ENCODE results near the gene TLL2. TPM values are rescaled to one million over a fixed set of nuclear protein-coding genes. Genes with fewer than 3 reads are reported as not detected.

TLL2 gene
- total RNA-seq, 1 experiment from 2014 or later = 0.11 TPM

GRCh38 chr10:96496281-96496925, 17.3 kb downstream of the TLL2 start:
- no peak for DNase-seq (ENCODE audit: low spot score)
- Histone ChIP-seq H3K4me1 (ENCODE audit: insufficient read depth, low read length, poor library complexity, severe bottlenecking) (no peaks in the 10 kb centered on the region), H3K27ac (ENCODE audit: low read depth, low read length, poor library complexity, severe bottlenecking) (no peak overlapping the region), H3K9me3 (ENCODE audit: low read depth, low read length, poor library complexity, severe bottlenecking) (no peaks in the 10 kb centered on the region), H3K36me3 (ENCODE audit: insufficient read depth, low read length, poor library complexity, severe bottlenecking) (no peaks in the 10 kb centered on the region), H3K27me3 (replicated peaks; ENCODE audit: insufficient read depth, low read depth, low read length, poor library complexity) (no peaks in the 10 kb centered on the region), H3K4me3 (ENCODE audit: low read depth, low read length, poor library complexity, severe bottlenecking) (no peak overlapping the region)
- POLR2A ChIA-PET (ENCODE audit: low non-redundant PET) = no interaction called here
- TF ChIP-seq EZH2 (IDR thresholded peaks at IDR 0.05; ENCODE audit: borderline replicate concordance, low read depth, low read length, poor library complexity, severe bottlenecking) (no peak), CTCF (conservative IDR thresholded peaks at IDR 0.05; ENCODE audit: low read depth, low read length) (no peak)
- intact Hi-C loops (cut with micrococcal nuclease; ENCODE audit: unreplicated experiment) = no loop called here
- no TSS peak for BruUV-seq (replicated peaks)
- CTCF ChIA-PET = no interaction called here

GRCh38 chr10:96495544-96495943, 18.2 kb downstream of the TLL2 start:
- Histone ChIP-seq H3K9me3 (ENCODE audit: low read depth, low read length, poor library complexity, severe bottlenecking) (no peaks in the 10 kb centered on the region), H3K27ac (ENCODE audit: low read depth, low read length, poor library complexity, severe bottlenecking) (no peak overlapping the region), H3K4me1 (ENCODE audit: insufficient read depth, low read length, poor library complexity, severe bottlenecking) (no peaks in the 10 kb centered on the region), H3K27me3 (replicated peaks; ENCODE audit: insufficient read depth, low read depth, low read length, poor library complexity) (no peaks in the 10 kb centered on the region), H3K36me3 (ENCODE audit: insufficient read depth, low read length, poor library complexity, severe bottlenecking) (no peaks in the 10 kb centered on the region), H3K4me3 (ENCODE audit: low read depth, low read length, poor library complexity, severe bottlenecking) (no peak overlapping the region)
- no TSS peak for BruUV-seq (replicated peaks)
- TF ChIP-seq EZH2 (IDR thresholded peaks at IDR 0.05; ENCODE audit: borderline replicate concordance, low read depth, low read length, poor library complexity, severe bottlenecking) = no peak
- no peak for TF ChIP-seq CTCF (conservative IDR thresholded peaks at IDR 0.05; ENCODE audit: low read depth, low read length)
- ChIA-PET POLR2A (ENCODE audit: low non-redundant PET) (no interaction called here), CTCF (no interaction called here)
- no peak for DNase-seq (ENCODE audit: low spot score)
- intact Hi-C loops (cut with micrococcal nuclease; ENCODE audit: unreplicated experiment) = no loop called here

- intact Hi-C loops (cut with micrococcal nuclease; ENCODE audit: unreplicated experiment) = no loop called here
- ChIA-PET CTCF (no interaction called here), POLR2A (ENCODE audit: low non-redundant PET) (no interaction called here)
Measured at GRCh38 chr10:96494694-96495093, 19.0 kb downstream of the TLL2 start.

More at GRCh38 chr10:96494694-96495093, 19.0 kb downstream of the TLL2 start:
- TF ChIP-seq EZH2 (IDR thresholded peaks at IDR 0.05; ENCODE audit: borderline replicate concordance, low read depth, low read length, poor library complexity, severe bottlenecking) (no peak), CTCF (conservative IDR thresholded peaks at IDR 0.05; ENCODE audit: low read depth, low read length) (no peak)
- no TSS peak for BruUV-seq (replicated peaks)
- DNase-seq (ENCODE audit: low spot score) = no peak
- H3K27me3 ChIP-seq (replicated peaks; ENCODE audit: insufficient read depth, low read depth, low read length, poor library complexity) = peaks cover 3% of the 10 kb centered on the region
- no peaks in the 10 kb centered on the region for H3K36me3 ChIP-seq (ENCODE audit: insufficient read depth, low read length, poor library complexity, severe bottlenecking)
- no peak overlapping the region for H3K27ac ChIP-seq (ENCODE audit: low read depth, low read length, poor library complexity, severe bottlenecking)
- no peak overlapping the region for H3K4me3 ChIP-seq (ENCODE audit: low read depth, low read length, poor library complexity, severe bottlenecking)
- H3K4me1 ChIP-seq (ENCODE audit: insufficient read depth, low read length, poor library complexity, severe bottlenecking) = no peaks in the 10 kb centered on the region
- no peaks in the 10 kb centered on the region for H3K9me3 ChIP-seq (ENCODE audit: low read depth, low read length, poor library complexity, severe bottlenecking)
